ENCODE measurements around the gene RIPOR3. TPM values are rescaled to one million over a fixed set of nuclear protein-coding genes. Genes with fewer than 3 reads are reported as not detected.
"Not testable (repeated sequence)": the region's sequence is repeated elsewhere in the genome, so short reads cannot be mapped to it uniquely, and the experiment has no call there.

Gene RIPOR3
- total RNA-seq, 2 experiments from 2014 or later, result not detected

DNA sequence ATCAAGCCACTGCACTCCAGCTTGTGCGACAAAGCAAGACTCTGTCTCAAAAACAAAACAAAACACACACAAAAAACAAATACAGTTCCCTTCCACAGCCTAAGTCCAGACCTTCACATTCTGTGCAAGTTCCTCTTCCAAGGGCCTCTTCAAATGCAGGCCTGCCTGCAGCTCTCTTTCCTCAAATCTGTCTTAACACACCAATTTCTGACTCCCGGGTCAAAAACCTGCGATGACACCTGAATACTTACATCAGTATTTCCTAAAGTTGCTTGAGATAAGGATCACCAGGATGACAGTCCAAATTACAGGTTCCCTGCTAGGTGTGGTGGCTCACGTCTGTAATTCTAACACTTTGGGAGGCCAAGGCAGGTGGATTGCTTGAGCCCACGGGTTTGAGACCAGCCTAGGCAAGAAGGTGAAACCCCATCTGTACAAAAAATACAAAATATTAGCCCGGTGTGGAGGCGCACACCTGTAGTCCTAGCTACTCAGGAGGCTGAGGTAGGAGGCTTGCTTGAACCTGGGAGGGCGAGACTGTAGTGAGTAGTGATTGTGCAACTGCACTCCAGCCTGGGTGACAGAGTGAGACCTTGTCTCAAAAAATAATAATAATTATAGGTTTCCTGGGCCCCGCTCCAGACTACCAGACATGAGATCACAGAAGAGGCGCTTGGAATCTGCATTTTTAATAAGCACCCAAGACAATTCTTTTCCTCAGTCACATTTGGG lies 31.2 kb upstream of the RIPOR3 start:
- no peaks in the 10 kb centered on the region for H3K4me1 Mint-ChIP-seq (ENCODE audit: low read depth)
- peaks cover 5% of the 10 kb centered on the region for H3K27me3 Mint-ChIP-seq (ENCODE audit: low read depth)
- no peaks in the 10 kb centered on the region for H3K36me3 Mint-ChIP-seq (ENCODE audit: low read depth)
- ChIA-PET POLR2A (no interaction called here), CTCF (interaction anchor here (1.0 kb wide), 1 partner anchor 27 kb away, joined by 3 read pairs; no protein-coding TSS in a partner anchor)
- DNase-seq (no peak), ATAC-seq (no peak)
- H3K4me3 Mint-ChIP-seq, result no peak overlapping the region
- H3K9me3 Mint-ChIP-seq (ENCODE audit: insufficient read depth), result no peaks in the 10 kb centered on the region
- no peak overlapping the region for H3K27ac Mint-ChIP-seq

- Mint-ChIP-seq H3K36me3 (ENCODE audit: low read depth) (no peaks in the 10 kb centered on the region), H3K9me3 (ENCODE audit: insufficient read depth) (no peaks in the 10 kb centered on the region), H3K4me1 (ENCODE audit: low read depth) (no peaks in the 10 kb centered on the region), H3K4me3 (no peak overlapping the region), H3K27me3 (ENCODE audit: low read depth) (peaks cover 5% of the 10 kb centered on the region), H3K27ac (no peak overlapping the region)
- DNase-seq, result no peak
- POLR2A ChIA-PET, result no interaction called here
- no peak for ATAC-seq
- CTCF ChIA-PET, result no interaction called here
These were observed 30.5 kb upstream of the RIPOR3 start for GRCh38 chr20:50721881-50722281.

- Mint-ChIP-seq H3K4me3 (no peak overlapping the region), H3K9me3 (ENCODE audit: insufficient read depth) (no peaks in the 10 kb centered on the region), H3K4me1 (ENCODE audit: low read depth) (no peaks in the 10 kb centered on the region), H3K27me3 (ENCODE audit: low read depth) (peaks cover 5% of the 10 kb centered on the region), H3K27ac (no peak overlapping the region), H3K36me3 (ENCODE audit: low read depth) (no peaks in the 10 kb centered on the region)
- no peak for ATAC-seq
- ChIA-PET POLR2A (no interaction called here), CTCF (interaction anchor here (1.0 to 1.2 kb wide), 2 partner anchors 46 to 132 kb away, joined by 3 to 4 read pairs; no protein-coding TSS in a partner anchor)
- no peak for DNase-seq
These were observed 29.2 kb upstream of the RIPOR3 start for GRCh38 chr20:50720582-50720981.

- Mint-ChIP-seq H3K27me3 (ENCODE audit: low read depth) (peaks cover 5% of the 10 kb centered on the region), H3K4me1 (ENCODE audit: low read depth) (no peaks in the 10 kb centered on the region), H3K4me3 (no peak overlapping the region), H3K36me3 (ENCODE audit: low read depth) (no peaks in the 10 kb centered on the region), H3K27ac (no peak overlapping the region), H3K9me3 (ENCODE audit: insufficient read depth) (no peaks in the 10 kb centered on the region)
- DNase-seq (no peak), ATAC-seq (no peak)
- CTCF ChIA-PET, result interaction anchor here (1.0 to 1.2 kb wide), 2 partner anchors 46 to 132 kb away, joined by 3 to 4 read pairs; no protein-coding TSS in a partner anchor
- POLR2A ChIA-PET, result no interaction called here
These were observed 28.7 kb upstream of the RIPOR3 start for GRCh38 chr20:50720026-50720425.

DNA sequence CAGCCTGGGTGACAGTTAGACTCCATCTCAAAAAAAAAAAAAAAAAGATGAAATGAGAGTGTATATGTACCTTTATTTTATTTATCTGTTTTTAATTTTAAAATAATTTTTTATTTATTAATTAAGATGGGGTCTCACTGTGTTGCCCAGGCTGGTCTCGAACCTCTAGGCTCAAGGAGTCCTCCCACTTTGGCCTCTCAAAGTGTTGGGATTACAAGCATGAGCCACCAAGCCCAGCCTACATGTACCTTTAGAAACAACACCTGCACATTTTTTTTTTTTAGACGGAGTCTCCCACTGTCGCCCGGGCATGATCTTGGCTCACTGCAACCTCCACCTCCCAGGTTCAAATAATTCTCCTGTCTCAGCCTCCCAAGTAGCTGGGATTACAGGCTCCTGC lies 28.0 kb upstream of the RIPOR3 start:
- no peak for ATAC-seq
- no peaks in the 10 kb centered on the region for H3K4me1 Mint-ChIP-seq (ENCODE audit: low read depth)

DNA sequence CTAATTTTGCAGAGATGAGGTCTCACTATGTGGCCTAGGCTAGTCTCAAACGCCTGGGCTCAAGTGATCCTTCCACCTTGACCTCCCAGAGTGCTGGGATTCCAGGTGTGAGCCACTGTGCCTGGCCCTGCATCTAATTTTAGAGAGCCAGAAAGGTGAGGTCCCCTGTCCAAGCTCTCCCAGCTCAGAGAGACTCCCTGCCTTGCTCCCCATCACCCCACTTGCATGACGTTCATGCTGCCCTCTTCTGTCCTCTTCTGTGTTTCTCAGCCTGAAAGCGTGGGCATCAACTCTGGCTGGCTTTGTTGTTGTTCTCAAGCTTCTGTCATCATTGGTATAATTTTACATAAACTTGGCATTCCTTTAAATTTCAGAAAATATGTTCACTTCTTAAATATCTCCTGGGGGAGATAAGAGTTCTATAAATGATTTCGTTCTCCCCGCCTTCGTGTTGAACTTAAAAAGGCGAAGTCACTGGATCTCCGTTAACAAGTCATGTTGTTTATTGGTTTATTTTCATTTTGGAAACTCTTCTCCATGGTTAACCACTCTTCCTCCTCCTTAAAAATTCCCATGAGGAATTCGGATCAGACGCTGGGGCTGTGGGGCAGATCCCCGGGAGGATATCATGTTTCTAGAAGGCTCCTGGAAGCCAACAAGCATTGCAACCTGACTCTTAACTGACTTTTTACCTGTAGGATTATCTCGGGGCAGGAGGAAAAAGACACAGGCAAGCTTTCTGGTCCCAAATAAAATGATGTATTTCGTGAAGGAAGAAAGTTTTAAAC lies 26.8 kb upstream of the RIPOR3 start:
- Mint-ChIP-seq H3K4me3 (no peak overlapping the region), H3K27ac (no peak overlapping the region), H3K27me3 (ENCODE audit: low read depth) (peaks cover 11% of the 10 kb centered on the region), H3K4me1 (ENCODE audit: low read depth) (no peaks in the 10 kb centered on the region), H3K9me3 (ENCODE audit: insufficient read depth) (no peaks in the 10 kb centered on the region), H3K36me3 (ENCODE audit: low read depth) (no peaks in the 10 kb centered on the region)
- no peak for DNase-seq
- ATAC-seq, result no peak
- CTCF ChIA-PET, result interaction anchor here (0.8 to 1.1 kb wide), 3 partner anchors 10 to 72 kb away, joined by 3 read pairs; no protein-coding TSS in a partner anchor
- POLR2A ChIA-PET, result no interaction called here

More for the DNA sequence above, 28.0 kb upstream of the RIPOR3 start:
- Mint-ChIP-seq H3K4me3 (no peak overlapping the region), H3K36me3 (ENCODE audit: low read depth) (no peaks in the 10 kb centered on the region), H3K27me3 (ENCODE audit: low read depth) (peaks cover 5% of the 10 kb centered on the region), H3K27ac (no peak overlapping the region), H3K9me3 (ENCODE audit: insufficient read depth) (no peaks in the 10 kb centered on the region)
- DNase-seq, result no peak
- ChIA-PET POLR2A (no interaction called here), CTCF (no interaction called here)

DNA sequence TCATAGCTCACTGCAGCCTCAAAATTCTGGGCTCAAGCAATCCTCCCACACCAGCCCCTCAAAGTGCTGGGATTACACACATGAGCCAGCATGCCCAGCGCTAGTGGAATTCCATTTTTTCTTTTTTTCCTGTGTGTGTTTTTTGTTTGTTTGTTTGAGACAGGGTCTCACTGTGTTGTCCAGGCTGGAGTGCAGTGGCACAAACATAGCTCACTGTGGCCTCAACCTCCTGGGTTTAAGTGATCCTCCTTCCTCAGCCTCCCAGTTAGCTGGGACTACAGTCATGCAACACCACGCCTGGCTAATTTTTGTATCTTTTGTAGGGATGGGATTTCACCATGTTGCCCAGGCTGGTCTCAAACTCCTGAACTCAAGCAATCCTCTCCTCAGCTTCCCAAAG lies 26.0 kb upstream of the RIPOR3 start:
- Mint-ChIP-seq H3K27ac (no peak overlapping the region), H3K36me3 (ENCODE audit: low read depth) (no peaks in the 10 kb centered on the region), H3K27me3 (ENCODE audit: low read depth) (peaks cover 14% of the 10 kb centered on the region), H3K4me1 (ENCODE audit: low read depth) (no peaks in the 10 kb centered on the region), H3K9me3 (ENCODE audit: insufficient read depth) (no peaks in the 10 kb centered on the region), H3K4me3 (no peak overlapping the region)
- ChIA-PET CTCF (interaction anchor here (0.8 to 1.1 kb wide), 3 partner anchors 10 to 73 kb away, joined by 3 read pairs; no protein-coding TSS in a partner anchor), POLR2A (no interaction called here)
- DNase-seq, result no peak
- ATAC-seq, result no peak

- no peak overlapping the region for H3K4me3 Mint-ChIP-seq
- no peaks in the 10 kb centered on the region for H3K9me3 Mint-ChIP-seq (ENCODE audit: insufficient read depth)
- H3K27ac Mint-ChIP-seq, result no peak overlapping the region
- ATAC-seq, result no peak
- CTCF ChIA-PET, result interaction anchor here (1.1 kb wide), 1 partner anchor 33 kb away, joined by 3 read pairs; no protein-coding TSS in a partner anchor
- no peak for DNase-seq
- no peaks in the 10 kb centered on the region for H3K36me3 Mint-ChIP-seq (ENCODE audit: low read depth)
- no peaks in the 10 kb centered on the region for H3K4me1 Mint-ChIP-seq (ENCODE audit: low read depth)
- peaks cover 18% of the 10 kb centered on the region for H3K27me3 Mint-ChIP-seq (ENCODE audit: low read depth)
- POLR2A ChIA-PET, result interaction anchor here (0.6 kb wide), 1 partner anchor 603 kb away, joined by 3 read pairs; no protein-coding TSS in a partner anchor
These were observed 25.2 kb upstream of the RIPOR3 start for GRCh38 chr20:50716518-50716917.

GRCh38 chr20:50715694-50716093 lies 24.4 kb upstream of the RIPOR3 start:
- no peaks in the 10 kb centered on the region for H3K36me3 Mint-ChIP-seq (ENCODE audit: low read depth)
- H3K27ac Mint-ChIP-seq, result no peak overlapping the region
- DNase-seq, result no peak
- ATAC-seq, result no peak
- POLR2A ChIA-PET, result no interaction called here
- H3K4me3 Mint-ChIP-seq, result no peak overlapping the region
- CTCF ChIA-PET, result no interaction called here
- no peaks in the 10 kb centered on the region for H3K4me1 Mint-ChIP-seq (ENCODE audit: low read depth)
- H3K9me3 Mint-ChIP-seq (ENCODE audit: insufficient read depth), result no peaks in the 10 kb centered on the region
- H3K27me3 Mint-ChIP-seq (ENCODE audit: low read depth), result peaks cover 23% of the 10 kb centered on the region

DNA sequence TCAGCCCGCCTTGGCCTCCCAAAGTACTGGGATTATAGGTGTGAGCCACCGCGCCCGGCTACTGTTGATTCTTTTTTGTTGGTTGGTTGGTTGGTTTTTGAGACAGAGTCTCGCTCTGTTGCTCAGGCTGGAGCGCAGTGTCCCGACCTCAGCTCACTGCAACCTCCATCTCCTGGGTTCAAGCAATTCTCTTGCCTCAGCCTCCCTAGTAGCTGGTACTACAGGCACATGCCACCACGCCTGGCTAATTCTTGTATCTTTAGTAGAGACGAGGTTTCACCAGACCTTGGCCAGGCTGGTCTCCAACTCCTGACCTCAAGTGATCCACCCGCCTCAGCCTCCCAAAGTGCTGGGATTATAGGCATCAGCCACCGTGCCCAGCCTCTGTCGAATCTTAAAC lies 23.1 kb upstream of the RIPOR3 start:
- H3K9me3 Mint-ChIP-seq (ENCODE audit: insufficient read depth); ATAC-seq; H3K36me3 Mint-ChIP-seq (ENCODE audit: low read depth); H3K27ac Mint-ChIP-seq; H3K4me3 Mint-ChIP-seq; DNase-seq; H3K4me1 Mint-ChIP-seq (ENCODE audit: low read depth); POLR2A ChIA-PET: not testable (repeated sequence)
- CTCF ChIA-PET, result interaction anchor here (1.1 to 1.3 kb wide), 2 partner anchors 13 to 36 kb away, joined by 3 read pairs; no protein-coding TSS in a partner anchor
- H3K27me3 Mint-ChIP-seq (ENCODE audit: low read depth), result peaks cover 25% of the 10 kb centered on the region

- no peaks in the 10 kb centered on the region for H3K4me1 Mint-ChIP-seq (ENCODE audit: low read depth)
- ChIA-PET POLR2A (no interaction called here), CTCF (interaction anchor here (1.1 to 1.3 kb wide), 2 partner anchors 14 to 37 kb away, joined by 3 read pairs; no protein-coding TSS in a partner anchor)
- DNase-seq, result no peak
- no peaks in the 10 kb centered on the region for H3K9me3 Mint-ChIP-seq (ENCODE audit: insufficient read depth)
- ATAC-seq, result no peak
- no peaks in the 10 kb centered on the region for H3K36me3 Mint-ChIP-seq (ENCODE audit: low read depth)
- H3K27ac Mint-ChIP-seq, result no peak overlapping the region
- peaks cover 25% of the 10 kb centered on the region for H3K27me3 Mint-ChIP-seq (ENCODE audit: low read depth)
- no peak overlapping the region for H3K4me3 Mint-ChIP-seq
These were observed 22.3 kb upstream of the RIPOR3 start for GRCh38 chr20:50713657-50714101.

All from activated CD8-positive, alpha-beta T cell treated with anti-CD3 and anti-CD28 coated beads, Interleukin-2, amount 10 ng/mL, durations not matched to agents 7 days and 5 days (primary cell).